ENCODE data around the gene MPC1. TPM values are rescaled to one million over a fixed set of nuclear protein-coding genes. Genes with fewer than 3 reads are reported as not detected.
"Not testable (repeated sequence)": the region's sequence is repeated elsewhere in the genome, so short reads cannot be mapped to it uniquely, and the experiment has no call there.

The MPC1 gene
- total RNA-seq, 1 experiment from 2014 or later: 44.4 TPM

GRCh38 chr6:166411721-166412151 is 29.0 kb upstream of the MPC1 start:
- no peak overlapping the region for H3K4me3 ChIP-seq
- no peaks in the 10 kb centered on the region for H3K9me3 ChIP-seq
- no peaks in the 10 kb centered on the region for H3K36me3 ChIP-seq
- DNase-seq: no peak
- H3K27me3 ChIP-seq: no peaks in the 10 kb centered on the region

- no peaks in the 10 kb centered on the region for H3K27me3 ChIP-seq
- H3K4me3 ChIP-seq: no peak overlapping the region
- H3K9me3 ChIP-seq: no peaks in the 10 kb centered on the region
- DNase-seq: no peak
- no peaks in the 10 kb centered on the region for H3K36me3 ChIP-seq
Observed at GRCh38 chr6:166411271-166411670, 28.5 kb upstream of the MPC1 start.

GRCh38 chr6:166410426-166410935 is 27.7 kb upstream of the MPC1 start:
- Histone ChIP-seq H3K27me3 (no peaks in the 10 kb centered on the region), H3K4me3 (no peak overlapping the region), H3K36me3 (no peaks in the 10 kb centered on the region), H3K9me3 (no peaks in the 10 kb centered on the region)
- no peak for DNase-seq

- no peak for DNase-seq
- Histone ChIP-seq H3K9me3 (no peaks in the 10 kb centered on the region), H3K27me3 (no peaks in the 10 kb centered on the region), H3K4me3 (no peak overlapping the region), H3K36me3 (no peaks in the 10 kb centered on the region)
Observed at GRCh38 chr6:166408936-166409755, 26.4 kb upstream of the MPC1 start.

GRCh38 chr6:166406197-166406596 is 23.5 kb upstream of the MPC1 start:
- no peak for DNase-seq
- Histone ChIP-seq H3K9me3 (no peaks in the 10 kb centered on the region), H3K27me3 (no peaks in the 10 kb centered on the region)

GRCh38 chr6:166405386-166405785 is 22.6 kb upstream of the MPC1 start:
- H3K36me3 ChIP-seq: no peaks in the 10 kb centered on the region
- DNase-seq: no peak
- H3K27me3 ChIP-seq: no peaks in the 10 kb centered on the region
- H3K9me3 ChIP-seq: no peaks in the 10 kb centered on the region
- H3K4me3 ChIP-seq: no peak overlapping the region

More at GRCh38 chr6:166406197-166406596, 23.5 kb upstream of the MPC1 start:
- Histone ChIP-seq H3K4me3 (no peak overlapping the region), H3K36me3 (no peaks in the 10 kb centered on the region)

GRCh38 chr6:166402582-166403277 is 20.0 kb upstream of the MPC1 start:
- no peak overlapping the region for H3K4me3 ChIP-seq
- no peaks in the 10 kb centered on the region for H3K9me3 ChIP-seq
- no peaks in the 10 kb centered on the region for H3K27me3 ChIP-seq
- peak; percentile 73 for DNase-seq
- no peaks in the 10 kb centered on the region for H3K36me3 ChIP-seq

- DNase-seq: peak; percentile 24
- not testable (repeated sequence) for H3K27me3 ChIP-seq, H3K4me3 ChIP-seq, H3K9me3 ChIP-seq, H3K36me3 ChIP-seq
Observed at GRCh38 chr6:166400649-166401250, 18.0 kb upstream of the MPC1 start.

- Histone ChIP-seq H3K9me3 (no peaks in the 10 kb centered on the region), H3K36me3 (no peaks in the 10 kb centered on the region), H3K4me3 (no peak overlapping the region), H3K27me3 (no peaks in the 10 kb centered on the region)
- no peak for DNase-seq
Observed at GRCh38 chr6:166400181-166400580, 17.4 kb upstream of the MPC1 start.

GRCh38 chr6:166398348-166398747 is 15.6 kb upstream of the MPC1 start:
- Histone ChIP-seq H3K27me3 (no peaks in the 10 kb centered on the region), H3K9me3 (no peaks in the 10 kb centered on the region), H3K4me3 (no peak overlapping the region), H3K36me3 (no peaks in the 10 kb centered on the region)
- DNase-seq: no peak

- Histone ChIP-seq H3K4me3 (no peak overlapping the region), H3K36me3 (no peaks in the 10 kb centered on the region), H3K9me3 (no peaks in the 10 kb centered on the region), H3K27me3 (no peaks in the 10 kb centered on the region)
- DNase-seq: no peak
Observed at GRCh38 chr6:166397849-166398248, 15.1 kb upstream of the MPC1 start.

- H3K27me3 ChIP-seq: no peaks in the 10 kb centered on the region
- H3K36me3 ChIP-seq: no peaks in the 10 kb centered on the region
- H3K9me3 ChIP-seq: no peaks in the 10 kb centered on the region
- DNase-seq: no peak
- H3K4me3 ChIP-seq: no peak overlapping the region
Observed at GRCh38 chr6:166395778-166396177, 13.0 kb upstream of the MPC1 start.

- H3K4me3 ChIP-seq: no peak overlapping the region
- DNase-seq: no peak
- no peaks in the 10 kb centered on the region for H3K27me3 ChIP-seq
- no peaks in the 10 kb centered on the region for H3K9me3 ChIP-seq
- no peaks in the 10 kb centered on the region for H3K36me3 ChIP-seq
Observed at GRCh38 chr6:166395351-166395750, 12.6 kb upstream of the MPC1 start.

- DNase-seq: no peak
- H3K4me3 ChIP-seq: no peak overlapping the region
- no peaks in the 10 kb centered on the region for H3K27me3 ChIP-seq
- no peaks in the 10 kb centered on the region for H3K36me3 ChIP-seq
- H3K9me3 ChIP-seq: no peaks in the 10 kb centered on the region
Observed at GRCh38 chr6:166394036-166394892, 11.5 kb upstream of the MPC1 start.

GRCh38 chr6:166393535-166393823 is 10.7 kb upstream of the MPC1 start:
- H3K36me3 ChIP-seq: no peaks in the 10 kb centered on the region
- H3K4me3 ChIP-seq: no peak overlapping the region

GRCh38 chr6:166392755-166393534 is 10.2 kb upstream of the MPC1 start:
- not testable (repeated sequence) for H3K36me3 ChIP-seq, H3K4me3 ChIP-seq, DNase-seq, H3K27me3 ChIP-seq, H3K9me3 ChIP-seq

More at GRCh38 chr6:166393535-166393823, 10.7 kb upstream of the MPC1 start:
- no peaks in the 10 kb centered on the region for H3K27me3 ChIP-seq
- H3K9me3 ChIP-seq: no peaks in the 10 kb centered on the region
- DNase-seq: no peak
